ENCODE measurements around the gene GAPT.

GAPT gene

GRCh38 chr5:58456026-58456425 lies 35.2 kb upstream of the GAPT start:
- TF ChIP-seq CTCF (IDR thresholded peaks at IDR 0.05; ENCODE audit: borderline replicate concordance, insufficient read depth, low read depth, low read length): no peak
- no peak overlapping the region for H3K4me3 ChIP-seq (ENCODE audit: low read depth, low read length)

GRCh38 chr5:58456486-58456885 lies 34.7 kb upstream of the GAPT start:
- no peak overlapping the region for H3K4me3 ChIP-seq (ENCODE audit: low read depth, low read length)
- TF ChIP-seq CTCF (IDR thresholded peaks at IDR 0.05; ENCODE audit: borderline replicate concordance, insufficient read depth, low read depth, low read length): no peak

DNA sequence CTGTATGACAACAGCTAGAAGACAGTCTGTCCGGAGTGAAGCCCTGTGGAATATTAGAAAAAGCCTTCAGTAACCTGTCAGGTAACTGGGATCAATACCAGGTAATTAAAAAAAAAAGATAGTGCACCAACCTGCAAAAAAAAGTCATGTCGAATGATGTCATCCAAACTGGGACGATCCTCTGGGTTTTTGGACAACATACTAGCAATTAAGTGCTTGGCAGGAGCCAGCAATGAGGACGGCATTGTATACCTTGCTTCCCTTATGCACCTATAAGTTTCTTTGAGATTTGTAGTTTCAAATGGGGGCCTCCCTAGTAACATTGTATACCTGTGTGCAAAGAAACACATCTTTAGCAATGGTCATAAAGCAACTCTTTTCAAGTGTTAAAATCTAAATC lies 34.2 kb upstream of the GAPT start:
- no peak overlapping the region for H3K4me3 ChIP-seq (ENCODE audit: low read depth, low read length)

DNA sequence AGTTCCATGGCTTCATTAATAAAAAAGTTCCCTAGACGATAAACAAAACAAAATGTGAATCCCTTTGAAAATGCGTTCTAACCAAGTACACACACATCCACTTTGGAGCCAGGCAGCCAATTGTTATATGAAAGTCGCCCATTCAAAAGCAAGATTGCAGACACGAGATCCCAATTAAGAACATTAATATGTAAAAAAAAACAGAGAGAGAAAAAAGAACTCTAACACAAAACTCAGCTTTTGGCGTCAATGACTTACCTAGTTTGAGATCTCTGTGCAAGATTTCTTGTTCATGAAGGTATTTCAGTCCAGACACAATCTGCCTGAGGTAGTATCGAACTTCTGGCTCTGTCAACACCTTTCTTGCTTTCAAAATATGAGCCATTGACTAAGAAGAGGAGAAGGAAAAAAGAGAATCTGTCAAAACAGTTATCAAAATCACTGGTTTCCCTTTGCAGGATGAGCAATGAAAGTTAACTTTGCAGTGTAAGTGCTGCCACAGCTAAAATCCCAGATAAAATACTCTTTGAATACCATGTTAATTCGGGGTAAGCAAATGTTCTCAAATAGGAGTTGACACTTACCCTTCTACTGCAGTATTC lies 33.0 kb upstream of the GAPT start:
- no peak overlapping the region for H3K4me3 ChIP-seq (ENCODE audit: low read depth, low read length)
- TF ChIP-seq CTCF (IDR thresholded peaks at IDR 0.05; ENCODE audit: borderline replicate concordance, insufficient read depth, low read depth, low read length): no peak

More for the DNA sequence above, 34.2 kb upstream of the GAPT start:
- TF ChIP-seq CTCF (IDR thresholded peaks at IDR 0.05; ENCODE audit: borderline replicate concordance, insufficient read depth, low read depth, low read length): no peak

DNA sequence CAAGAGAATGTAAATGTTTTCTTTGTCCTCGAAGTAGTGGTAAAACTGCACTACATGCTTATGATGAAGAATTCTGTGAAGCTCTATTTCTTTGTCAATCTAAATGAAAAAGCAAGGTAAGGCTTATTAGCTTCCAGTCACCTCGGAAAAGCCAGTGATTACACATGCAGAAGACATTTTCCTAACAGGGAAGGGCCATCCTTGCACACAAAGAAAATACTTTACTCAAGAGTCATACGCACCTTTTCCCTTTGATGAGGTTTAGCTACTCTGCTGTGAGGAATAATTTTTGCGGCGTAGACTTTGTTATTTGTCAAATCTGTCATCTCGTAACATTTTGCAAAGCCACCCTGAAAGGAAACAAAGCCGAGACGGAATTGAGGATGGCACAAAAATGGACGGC lies 32.5 kb upstream of the GAPT start:
- no peak for TF ChIP-seq CTCF (IDR thresholded peaks at IDR 0.05; ENCODE audit: borderline replicate concordance, insufficient read depth, low read depth, low read length)
- no peak overlapping the region for H3K4me3 ChIP-seq (ENCODE audit: low read depth, low read length)

DNA sequence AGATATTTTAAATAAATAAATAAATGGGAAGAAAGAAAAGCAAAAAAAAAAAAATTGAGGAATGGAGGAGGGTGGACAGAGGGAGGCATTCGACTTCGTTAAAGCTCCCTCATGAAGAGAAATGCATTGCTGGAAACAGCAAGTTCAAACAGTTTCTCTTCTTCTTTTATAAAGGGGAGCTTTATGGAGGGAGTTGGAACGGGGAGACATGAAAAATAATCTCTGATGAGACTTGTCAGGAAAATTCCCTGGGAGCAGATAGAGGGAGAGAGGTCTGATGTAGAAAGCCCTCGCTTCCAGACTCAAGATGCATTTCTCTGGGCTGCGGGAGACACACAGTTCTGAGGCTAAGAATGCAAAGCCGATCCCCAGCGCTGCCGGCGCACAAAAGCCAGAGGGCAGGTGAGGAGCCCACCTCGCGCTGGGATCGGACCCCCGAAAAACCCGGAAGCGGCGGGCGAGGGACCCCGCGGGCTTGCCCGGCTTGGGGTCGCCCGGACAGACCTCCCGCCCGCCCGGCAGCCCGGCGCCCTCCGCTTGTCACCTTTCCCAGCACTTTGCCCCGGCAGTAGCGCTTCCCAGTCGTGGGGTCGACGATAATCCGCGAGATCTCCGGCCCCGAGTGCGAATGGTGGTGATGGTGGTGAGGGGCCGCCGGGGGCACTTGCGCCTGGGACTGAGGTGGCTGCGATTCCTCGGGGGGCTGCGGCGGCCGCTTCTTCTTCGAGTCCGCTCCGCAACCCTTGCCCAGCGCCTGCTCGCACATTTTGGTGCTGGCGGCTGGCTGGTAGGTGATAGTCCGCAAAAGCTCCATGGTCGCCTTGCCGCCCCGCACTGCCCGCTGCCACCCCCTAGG lies 31.9 kb upstream of the GAPT start:
- peak overlapping the region; percentile 45 for H3K4me3 ChIP-seq (ENCODE audit: low read depth, low read length)
- no peak for TF ChIP-seq CTCF (IDR thresholded peaks at IDR 0.05; ENCODE audit: borderline replicate concordance, insufficient read depth, low read depth, low read length)

All from GM12875 (cell line).